Naive B cell (primary cell): Measurements from ENCODE around the gene ZNFX1. TPM values are rescaled to one million over a fixed set of nuclear protein-coding genes. Genes with fewer than 3 reads are reported as not detected.
A peak's percentile ranks its signal among the peaks of the same experiment; 100 is the strongest.
"Not testable (repeated sequence)": the region's sequence is repeated elsewhere in the genome, so short reads cannot be mapped to it uniquely, and the experiment has no call there.

ENCODE experiments used
- ATAC-seq, 2 donors: fragments of 150-1000 bp; cut with Tn5 transposase; 2 replicates each; pipeline ENCODE4 v1.10.0; 2021; ENCODE audit warnings: low read depth in 2 of 2, mild to moderate bottlenecking in 2 of 2, moderate library complexity in 2 of 2
- DNase-seq: peaks from one replicate; pipeline ENCODE4 v3.0.0; 2022
- H3K27ac Mint-ChIP-seq, 6 donors: one replicate each; pipeline ENCODE4 v1.8.0; 2020 to 2022; ENCODE audit warnings: mild to moderate bottlenecking in 6 of 6, mixed read lengths in 6 of 6, moderate library complexity in 5 of 6, inconsistent platforms in 2 of 6
- H3K27me3 Mint-ChIP-seq, 3 donors: one replicate each; pipeline ENCODE4 v1.8.0; 2021 to 2022; ENCODE audit warnings: mixed read lengths in 3 of 3, mild to moderate bottlenecking in 1 of 3
- H3K36me3 Mint-ChIP-seq, 2 donors: one replicate each; pipeline ENCODE4 v1.8.0; 2020 to 2022; ENCODE audit warnings: mixed read lengths in 2 of 2, inconsistent platforms in 1 of 2, mild to moderate bottlenecking in 1 of 2
- H3K4me1 Mint-ChIP-seq, 3 donors: one replicate each; pipeline ENCODE4 v1.8.0; 2020 to 2022; ENCODE audit warnings: mixed read lengths in 3 of 3, inconsistent platforms in 1 of 3, mild to moderate bottlenecking in 1 of 3, moderate library complexity in 1 of 3
- H3K4me3 Mint-ChIP-seq, 8 donors: one replicate each; pipeline ENCODE4 v1.8.0; 2020 to 2022; ENCODE audit warnings: mild to moderate bottlenecking in 8 of 8, mixed read lengths in 8 of 8, moderate library complexity in 8 of 8, inconsistent platforms in 2 of 8
- H3K9me3 Mint-ChIP-seq, 7 donors: one replicate each; pipeline ENCODE4 v1.8.0; 2020 to 2022; ENCODE audit warnings: mixed read lengths in 7 of 7, mild to moderate bottlenecking in 5 of 7, inconsistent platforms in 2 of 7, moderate library complexity in 1 of 7
- polyA plus RNA-seq, 6 donors: library from polyadenylated mRNA; unstranded; fragments of 300-500 nt; fragmentation: Illumina TruSeq; gene quantifications; one replicate each; pipeline ENCODE4 v1.2.3, GENCODE V29; 2021; ENCODE audit warnings: low read depth in 6 of 6

ZNFX1 gene
- polyA plus RNA-seq, 6 donors from 2014 or later = 18.2 to 41.8 (median 22.7) TPM

DNA sequence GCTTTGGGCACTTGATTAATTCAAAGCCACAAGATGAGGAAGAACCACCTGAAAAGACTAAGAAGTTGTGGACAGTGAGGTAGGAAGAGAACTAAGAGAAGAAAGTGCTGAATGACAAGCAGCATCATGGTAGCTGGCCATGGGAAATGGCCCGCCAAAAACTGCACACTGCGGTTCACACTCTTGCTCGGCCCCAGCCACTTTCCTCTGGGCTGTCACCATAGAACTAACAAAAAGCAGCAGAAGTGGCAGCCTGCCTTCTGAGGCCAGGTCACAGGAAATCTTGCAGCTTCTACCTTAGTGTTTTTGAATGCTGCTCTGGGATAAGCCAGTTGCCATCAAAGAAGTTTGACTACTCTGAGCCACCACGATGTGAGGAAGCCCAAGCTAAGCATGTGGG lies 34.8 kb upstream of the ZNFX1 start:
- no peak for ATAC-seq
- peaks cover 7 to 22% of the 10 kb centered on the region in 2 donors for H3K36me3 Mint-ChIP-seq
- no peak for DNase-seq
- H3K27me3 Mint-ChIP-seq = peaks cover 27 to 47% (median 35%) of the 10 kb centered on the region in 3 donors
- H3K9me3 Mint-ChIP-seq = peaks cover 0 to 18% (median 6%) of the 10 kb centered on the region in 7 donors
- no peak overlapping the region for H3K4me3 Mint-ChIP-seq
- H3K27ac Mint-ChIP-seq = no peak overlapping the region
- no peaks in the 10 kb centered on the region for H3K4me1 Mint-ChIP-seq

DNA sequence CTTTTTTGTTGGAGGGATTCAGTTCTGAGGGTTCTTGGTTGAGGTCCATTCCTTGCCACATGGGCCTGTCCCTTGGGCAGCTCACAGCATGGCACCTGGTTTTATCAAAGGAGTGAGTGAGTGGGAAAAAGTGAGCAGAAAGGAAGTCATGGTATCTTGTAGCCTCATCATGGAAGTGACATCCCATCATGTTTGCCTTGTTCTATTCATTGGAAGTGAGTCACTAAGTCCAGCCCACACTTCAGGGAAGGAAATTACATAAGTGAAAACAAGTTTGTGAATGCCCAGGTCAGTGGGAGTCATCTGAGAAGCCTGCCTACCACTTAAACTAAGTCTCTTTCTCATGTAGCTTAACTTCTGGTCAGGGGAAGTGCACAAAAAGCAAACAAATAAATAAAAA lies 32.8 kb upstream of the ZNFX1 start:
- no peaks in the 10 kb centered on the region for H3K4me1 Mint-ChIP-seq
- no peak overlapping the region for H3K4me3 Mint-ChIP-seq
- no peak for ATAC-seq
- H3K27me3 Mint-ChIP-seq = peaks cover 18 to 35% (median 27%) of the 10 kb centered on the region in 3 donors
- H3K27ac Mint-ChIP-seq = no peak overlapping the region
- peaks cover 7 to 22% of the 10 kb centered on the region in 2 donors for H3K36me3 Mint-ChIP-seq
- peaks cover 0 to 14% (median 6%) of the 10 kb centered on the region in 7 donors for H3K9me3 Mint-ChIP-seq
- no peak for DNase-seq

DNA sequence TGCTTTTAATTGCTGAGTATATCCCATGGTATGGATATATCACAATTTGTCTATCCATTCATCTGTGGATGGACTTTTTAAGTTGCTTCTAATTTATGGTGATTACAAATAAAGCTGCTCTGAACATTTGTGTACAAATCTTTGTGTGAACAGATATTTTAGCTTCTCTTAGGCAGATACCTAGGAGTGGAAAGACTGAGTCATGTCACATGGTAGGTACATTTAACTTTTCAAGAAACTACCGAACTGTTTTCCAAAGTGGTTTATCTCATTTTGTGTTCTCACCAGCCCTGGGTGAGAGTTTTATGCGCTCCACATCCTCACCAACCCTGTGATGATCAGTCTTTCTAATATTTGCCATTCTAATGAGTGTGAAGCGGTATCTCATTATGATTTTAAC lies 31.0 kb upstream of the ZNFX1 start:
- peaks cover 0 to 3% (median 0%) of the 10 kb centered on the region in 3 donors for H3K4me1 Mint-ChIP-seq

DNA sequence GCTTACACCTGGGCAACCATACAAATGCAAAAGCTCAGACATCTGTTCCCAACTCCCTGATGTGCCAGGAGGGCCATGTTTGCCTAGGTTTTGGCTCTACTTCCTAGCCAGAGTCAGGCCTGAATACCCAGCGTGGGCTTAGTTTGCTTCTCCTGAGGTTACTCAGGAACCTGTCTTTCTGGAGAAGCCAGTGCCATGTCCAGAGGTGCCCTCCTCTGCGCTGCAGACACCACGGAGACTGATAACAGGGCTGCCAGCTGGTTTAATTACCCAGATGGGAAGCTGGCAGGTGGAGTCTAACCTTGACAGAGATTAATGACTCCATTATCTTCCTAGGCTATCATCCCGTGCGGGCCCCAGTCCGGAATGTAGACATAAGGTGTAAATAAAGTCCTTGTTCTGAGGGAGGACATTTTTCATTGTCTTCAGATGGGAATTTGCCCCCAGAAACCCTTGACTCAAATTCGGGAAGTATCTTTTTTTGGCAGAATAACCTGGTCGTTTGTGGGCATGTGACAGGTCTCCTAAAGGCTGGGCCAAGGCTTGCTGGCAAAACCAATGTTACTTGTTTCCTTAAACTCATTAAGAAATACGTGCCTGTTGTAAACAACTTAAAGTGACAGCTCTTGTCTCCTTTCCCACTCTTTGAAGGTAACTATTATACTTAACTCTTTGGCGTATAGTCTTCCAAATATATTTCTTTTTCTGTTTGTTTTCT lies 29.2 kb upstream of the ZNFX1 start:
- Mint-ChIP-seq H3K4me1 (peaks cover 0 to 3% (median 0%) of the 10 kb centered on the region in 3 donors), H3K9me3 (peaks cover 0 to 14% (median 6%) of the 10 kb centered on the region in 7 donors), H3K36me3 (peaks cover 7 to 22% of the 10 kb centered on the region in 2 donors), H3K4me3 (no peak overlapping the region), H3K27me3 (peaks cover 15 to 27% (median 26%) of the 10 kb centered on the region in 3 donors), H3K27ac (no peak overlapping the region)
- ATAC-seq = no peak
- DNase-seq = no peak

More for the DNA sequence above, 31.0 kb upstream of the ZNFX1 start:
- H3K9me3 Mint-ChIP-seq = peaks cover 0 to 14% (median 6%) of the 10 kb centered on the region in 7 donors
- no peak for DNase-seq
- H3K36me3 Mint-ChIP-seq = peaks cover 7 to 22% of the 10 kb centered on the region in 2 donors
- no peak for ATAC-seq
- peak overlapping the region in 1 of 6 donors; percentile 84 for H3K27ac Mint-ChIP-seq
- no peak overlapping the region for H3K4me3 Mint-ChIP-seq
- H3K27me3 Mint-ChIP-seq = peaks cover 18 to 27% (median 26%) of the 10 kb centered on the region in 3 donors

DNA sequence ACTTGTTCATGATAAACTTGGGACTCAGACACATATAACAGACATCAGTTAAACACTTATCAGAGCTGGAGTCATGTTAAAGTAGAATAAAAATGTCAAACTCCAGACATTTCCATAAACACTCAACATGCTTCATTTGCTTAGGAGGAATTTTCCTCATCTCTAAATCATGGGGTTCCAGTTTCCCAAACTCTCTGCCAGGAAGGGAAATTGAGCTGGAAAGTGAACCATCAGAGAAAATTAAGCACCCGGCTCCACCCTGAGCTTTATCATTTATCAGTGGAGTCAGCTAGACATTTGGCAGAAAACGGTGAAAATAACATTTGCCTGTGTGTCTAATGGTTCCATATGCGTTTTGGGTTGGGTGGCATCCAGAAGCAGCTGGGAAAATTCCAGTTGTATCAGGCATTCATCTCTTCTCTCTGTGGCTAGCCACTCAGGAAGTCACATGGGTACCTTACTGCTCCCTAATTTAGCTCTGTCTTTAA lies 25.3 kb upstream of the ZNFX1 start:
- peaks cover 0 to under 1% (median 0%) of the 10 kb centered on the region in 3 donors for H3K27me3 Mint-ChIP-seq
- H3K27ac Mint-ChIP-seq = no peak overlapping the region
- peaks cover 0 to 3% (median 0%) of the 10 kb centered on the region in 3 donors for H3K4me1 Mint-ChIP-seq
- H3K9me3 Mint-ChIP-seq = no peaks in the 10 kb centered on the region
- H3K36me3 Mint-ChIP-seq = no peaks in the 10 kb centered on the region
- ATAC-seq (no peak), DNase-seq (no peak)
- no peak overlapping the region for H3K4me3 Mint-ChIP-seq

DNA sequence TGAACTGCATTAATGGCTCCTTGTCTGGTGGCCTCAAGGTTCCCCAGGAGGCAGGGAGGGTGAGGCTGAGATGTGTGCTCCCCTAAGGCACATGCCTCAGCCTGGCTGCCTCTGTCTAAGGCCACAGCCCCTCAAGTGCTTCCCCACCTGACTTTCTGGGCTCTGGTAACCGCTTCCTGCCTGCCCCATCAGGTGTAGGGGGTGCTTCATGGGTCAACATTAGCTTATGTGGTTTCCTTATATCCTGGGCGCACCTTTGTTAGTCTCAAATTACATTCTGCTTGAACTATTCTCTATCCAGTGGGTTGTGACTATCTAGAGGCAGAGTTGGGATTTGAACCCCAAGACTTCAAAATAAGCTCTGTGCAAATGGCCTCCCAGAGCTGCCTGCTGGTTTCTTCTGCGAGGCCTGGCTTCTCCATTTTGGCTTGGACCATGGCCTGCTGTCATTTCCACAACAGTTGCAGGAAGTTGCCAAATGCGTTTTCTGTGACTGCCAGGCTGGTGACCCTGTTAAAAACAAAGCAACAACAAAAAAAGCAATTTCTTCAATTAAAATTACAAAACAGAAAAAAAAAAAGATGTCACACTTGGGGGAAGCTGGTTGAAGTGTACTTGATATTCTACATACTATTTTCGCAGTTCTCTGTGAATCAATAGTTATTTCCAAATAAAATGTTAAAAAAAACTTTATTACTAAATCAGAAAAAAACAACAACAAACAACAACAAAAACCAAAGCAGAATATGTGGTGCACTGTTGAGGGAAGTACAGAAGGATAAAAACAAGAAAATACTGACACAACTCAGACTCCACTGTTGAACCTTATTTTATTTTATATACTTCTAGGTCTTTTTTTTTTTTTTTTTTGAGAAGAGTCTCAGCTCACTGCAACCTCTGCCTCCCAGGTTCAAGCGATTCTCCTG lies 20.0 kb upstream of the ZNFX1 start:
- no peak for ATAC-seq
- Mint-ChIP-seq H3K9me3 (peaks cover 5 to 13% (median 10%) of the 10 kb centered on the region in 7 donors), H3K27ac (peak overlapping the region in 2 of 6 donors; percentile 74 to 84), H3K4me3 (no peak overlapping the region), H3K4me1 (peaks cover 0 to 4% (median 4%) of the 10 kb centered on the region in 3 donors), H3K36me3 (peaks cover 10 to 20% of the 10 kb centered on the region in 2 donors), H3K27me3 (no peaks in the 10 kb centered on the region)
- DNase-seq = no peak

DNA sequence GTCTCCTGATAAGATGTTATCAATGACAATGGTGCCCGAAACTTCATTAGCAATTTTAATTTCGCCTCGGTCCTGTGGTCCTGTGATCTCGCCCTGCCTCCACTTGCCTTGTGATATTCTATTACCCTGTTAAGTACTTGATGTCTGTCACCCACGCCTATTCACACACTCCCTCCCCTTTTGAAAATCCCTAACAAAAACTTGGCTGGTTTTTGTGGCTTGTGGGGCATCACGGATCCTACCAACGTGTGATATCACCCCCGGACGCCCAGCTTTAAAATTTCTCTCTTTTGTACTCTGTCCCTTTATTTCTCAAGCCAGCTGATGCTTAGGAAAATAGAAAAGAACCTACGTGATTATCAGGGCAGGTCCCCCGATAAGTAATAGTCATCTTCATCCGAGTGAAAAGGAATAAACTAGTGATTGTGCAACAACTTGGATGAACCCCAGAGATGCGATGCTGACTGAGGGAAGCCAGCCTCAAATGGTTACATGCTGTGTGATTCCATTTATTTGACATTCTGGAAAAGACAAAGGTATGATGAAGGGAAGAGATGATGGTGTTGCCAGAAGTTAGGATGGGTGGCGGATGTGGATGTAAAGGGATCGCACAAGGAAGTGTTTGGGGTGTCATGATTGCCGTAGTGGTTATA lies 16.3 kb upstream of the ZNFX1 start:
- peaks cover 10 to 17% (median 12%) of the 10 kb centered on the region in 3 donors for H3K4me1 Mint-ChIP-seq
- not testable (repeated sequence) for ATAC-seq, H3K27me3 Mint-ChIP-seq, H3K4me3 Mint-ChIP-seq, H3K27ac Mint-ChIP-seq, DNase-seq
- peaks cover 33 to 45% of the 10 kb centered on the region in 2 donors for H3K36me3 Mint-ChIP-seq
- H3K9me3 Mint-ChIP-seq = peaks cover 8 to 14% (median 12%) of the 10 kb centered on the region in 7 donors

DNA sequence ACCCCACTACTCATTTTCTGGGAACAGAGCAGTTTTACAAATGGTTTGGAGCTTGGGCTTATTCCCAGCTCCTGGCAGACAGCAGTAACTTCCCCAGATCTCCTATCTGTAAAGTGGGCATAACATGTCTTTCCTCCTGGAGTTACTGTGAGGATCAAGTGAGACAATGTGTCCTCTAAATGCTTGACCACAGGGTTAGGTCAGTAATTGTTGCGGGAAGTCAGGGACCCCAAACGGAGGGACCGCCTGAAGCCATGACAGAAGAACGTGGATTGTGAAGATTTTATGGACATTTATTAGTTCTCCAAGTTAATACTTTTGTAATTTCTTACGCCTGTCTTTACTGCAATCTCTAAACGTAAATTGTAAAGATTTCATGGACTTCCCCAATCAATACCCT lies 15.3 kb upstream of the ZNFX1 start:
- H3K27ac Mint-ChIP-seq = no peak overlapping the region
- H3K4me1 Mint-ChIP-seq = peaks cover 10 to 22% (median 12%) of the 10 kb centered on the region in 3 donors
- peaks cover 8 to 22% (median 14%) of the 10 kb centered on the region in 7 donors for H3K9me3 Mint-ChIP-seq
- ATAC-seq = no peak
- H3K4me3 Mint-ChIP-seq = no peak overlapping the region
- no peaks in the 10 kb centered on the region for H3K27me3 Mint-ChIP-seq
- H3K36me3 Mint-ChIP-seq = peaks cover 43 to 53% of the 10 kb centered on the region in 2 donors
- DNase-seq = no peak

DNA sequence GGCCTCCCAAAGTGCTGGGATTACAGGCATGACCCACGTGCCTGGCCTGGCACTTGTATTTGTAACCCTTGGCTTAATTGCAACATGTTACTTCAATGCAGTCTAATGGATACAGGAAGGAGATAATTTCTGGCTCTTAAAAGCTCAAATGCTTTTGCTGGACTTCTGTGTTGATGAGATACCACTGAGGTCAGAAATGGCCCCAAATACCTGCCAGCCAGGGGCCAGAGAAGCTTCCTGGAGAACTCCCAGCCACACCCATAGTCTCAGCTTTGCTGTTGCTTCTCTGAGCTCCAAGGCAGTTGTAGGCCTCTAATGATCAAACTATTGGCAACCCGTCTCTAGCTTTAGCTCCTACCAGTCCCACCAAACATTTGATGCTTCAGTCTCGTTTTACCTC lies 14.2 kb upstream of the ZNFX1 start:
- H3K4me3 Mint-ChIP-seq = no peak overlapping the region
- DNase-seq (no peak), ATAC-seq (no peak)
- H3K36me3 Mint-ChIP-seq = peaks cover 54 to 64% of the 10 kb centered on the region in 2 donors
- H3K4me1 Mint-ChIP-seq = peaks cover 10 to 23% (median 12%) of the 10 kb centered on the region in 3 donors
- no peaks in the 10 kb centered on the region for H3K27me3 Mint-ChIP-seq
- H3K9me3 Mint-ChIP-seq = peaks cover 13 to 30% (median 25%) of the 10 kb centered on the region in 7 donors
- H3K27ac Mint-ChIP-seq = peak overlapping the region in 1 of 6 donors; percentile 72

DNA sequence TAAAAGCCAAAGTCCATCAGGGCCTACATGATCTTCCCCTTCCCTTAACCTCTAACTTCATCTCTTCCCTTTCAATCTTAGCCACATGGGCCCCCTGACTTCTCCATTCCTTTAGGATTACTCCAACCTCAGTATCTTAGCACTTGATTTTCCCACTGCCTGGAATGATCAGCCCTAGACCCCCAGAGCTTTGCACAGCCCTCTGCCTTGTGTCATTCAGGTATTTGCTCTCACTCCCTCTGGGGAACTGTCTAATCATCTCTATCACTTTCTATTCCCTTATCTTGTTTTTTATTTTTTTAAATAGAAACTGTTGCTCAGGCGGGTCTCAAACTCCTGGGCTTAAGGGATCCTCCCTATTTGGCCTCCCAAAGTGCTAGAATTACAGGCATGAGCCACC lies 13.3 kb upstream of the ZNFX1 start:
- Mint-ChIP-seq H3K9me3 (peaks cover 17 to 38% (median 33%) of the 10 kb centered on the region in 7 donors), H3K4me1 (peaks cover 10 to 23% (median 13%) of the 10 kb centered on the region in 3 donors), H3K36me3 (peaks cover 62 to 72% of the 10 kb centered on the region in 2 donors), H3K27ac (peak overlapping the region in 3 of 6 donors; percentile 61 to 92 (median 73)), H3K27me3 (no peaks in the 10 kb centered on the region), H3K4me3 (no peak overlapping the region)
- DNase-seq (no peak), ATAC-seq (no peak)

DNA sequence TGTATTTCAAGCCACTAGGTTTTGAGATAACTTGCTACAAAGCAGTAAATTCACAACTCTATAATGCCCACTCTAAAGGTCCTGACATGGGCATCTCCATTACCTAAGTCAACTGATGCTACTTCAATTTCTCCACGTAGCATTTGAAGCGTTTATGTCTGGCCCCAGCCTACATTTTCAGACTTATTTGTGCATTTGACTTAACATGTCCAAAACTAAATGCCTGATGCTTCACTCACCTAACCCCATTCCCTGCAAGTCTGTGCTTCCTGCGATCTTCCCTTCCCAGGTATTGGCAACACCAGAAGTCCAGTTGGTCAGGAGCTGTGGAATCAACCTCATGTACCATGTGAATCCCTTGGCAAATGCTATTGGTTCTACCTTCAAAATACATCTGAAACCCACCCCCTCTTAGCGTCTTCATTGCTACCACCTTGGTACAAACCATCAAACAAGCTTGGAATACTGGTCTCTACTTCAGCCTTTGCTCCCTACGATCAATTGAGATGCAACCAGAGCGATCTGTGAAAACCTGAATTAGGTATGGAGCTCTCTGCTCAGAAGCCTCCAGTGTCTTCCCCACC lies 12.8 kb upstream of the ZNFX1 start:
- DNase-seq (no peak), ATAC-seq (no peak)
- Mint-ChIP-seq H3K4me1 (peaks cover 13 to 27% (median 13%) of the 10 kb centered on the region in 3 donors), H3K4me3 (no peak overlapping the region), H3K36me3 (peaks cover 67 to 76% of the 10 kb centered on the region in 2 donors), H3K27ac (peak overlapping the region in 2 of 6 donors; percentile 2 to 61), H3K9me3 (peaks cover 20 to 43% (median 38%) of the 10 kb centered on the region in 7 donors), H3K27me3 (no peaks in the 10 kb centered on the region)

DNA sequence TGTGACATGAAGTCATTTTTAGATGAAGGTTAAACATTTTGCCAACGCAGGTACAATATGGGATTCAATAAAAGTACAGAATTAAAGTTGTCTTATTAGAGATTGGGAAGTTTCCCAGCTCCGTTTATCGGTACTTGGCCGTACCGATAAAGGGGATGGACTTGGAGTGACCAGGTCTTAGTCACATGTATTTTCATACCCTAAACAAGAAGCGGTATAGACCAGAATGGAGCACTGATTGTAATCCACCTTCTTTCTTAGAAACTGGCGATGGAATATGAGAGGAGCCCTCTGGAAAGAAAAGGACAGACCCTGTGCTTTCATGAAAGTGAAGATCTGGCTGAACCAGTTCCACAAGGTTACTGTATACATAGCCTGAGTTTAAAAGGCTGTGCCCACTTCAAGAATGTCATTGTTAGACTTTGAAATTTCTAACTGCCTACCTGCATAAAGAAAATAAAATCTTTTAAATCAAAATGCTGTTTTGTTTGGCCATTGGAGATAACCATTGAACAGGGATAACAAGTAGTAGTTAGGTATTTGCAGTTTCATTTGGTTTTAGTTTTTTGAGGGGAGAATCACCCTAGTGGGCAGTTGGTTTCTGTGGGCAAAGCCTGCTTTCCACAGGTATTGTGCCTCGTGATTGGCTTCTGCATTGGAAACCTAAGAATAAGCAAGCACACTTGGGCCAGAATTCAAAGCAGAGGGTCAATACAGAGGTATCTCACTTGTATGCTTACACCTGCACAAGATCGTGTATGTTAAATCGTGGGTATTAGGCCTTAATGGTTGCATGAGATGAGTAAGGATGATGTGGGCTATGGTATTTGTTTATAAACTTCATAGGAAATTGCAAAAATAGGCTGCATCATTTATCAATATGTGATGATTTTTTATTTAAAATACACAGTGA lies 11.2 kb upstream of the ZNFX1 start:
- Mint-ChIP-seq H3K9me3 (peaks cover 24 to 55% (median 49%) of the 10 kb centered on the region in 7 donors), H3K36me3 (peaks cover 76 to 81% of the 10 kb centered on the region in 2 donors), H3K4me1 (peaks cover 22 to 41% (median 26%) of the 10 kb centered on the region in 3 donors), H3K4me3 (no peak overlapping the region), H3K27me3 (no peaks in the 10 kb centered on the region), H3K27ac (no peak overlapping the region)
- DNase-seq (no peak), ATAC-seq (no peak)
